Right renal pelvis (tissue), 4 donors: ENCODE results near the gene HRH3. TPM values are rescaled to one million over a fixed set of nuclear protein-coding genes. Genes with fewer than 3 reads are reported as not detected.

Experiments used
- polyA plus RNA-seq, 4 donors: library from polyadenylated mRNA; unstranded; fragments of 120-200 nt; gene quantifications; one replicate each; pipeline ENCODE4 v1.2.1, GENCODE V29; 2013; ENCODE audit not compliant: insufficient read length in 4 of 4

The HRH3 gene
- polyA plus RNA-seq, 4 donors, result 0.06 to 0.25 (median 0.16) TPM; not detected in 1

Other genes with a start within 250 kb of the HRH3 start
- 10 to 100 TPM; 16.7 to 20.9 (median 17.7) TPM for gene TAF4, start 154.4 kb downstream of the HRH3 start, polyA plus RNA-seq
- 10 to 100 TPM; 52.0 to 55.8 (median 54.8) TPM for gene LSM14B, start 97.8 kb downstream of the HRH3 start, polyA plus RNA-seq
- gene PSMA7, start 76.9 kb downstream of the HRH3 start, polyA plus RNA-seq, result 100 to 1,000 TPM; 160 to 206 (median 170) TPM
- 10 to 100 TPM; 17.3 to 22.9 (median 20.1) TPM for gene SS18L1, start 76.5 kb downstream of the HRH3 start, polyA plus RNA-seq
- gene MTG2, start 37.2 kb downstream of the HRH3 start, polyA plus RNA-seq, result 10 to 100 TPM; 34.3 to 39.2 (median 36.8) TPM
- gene OSBPL2, start 18.2 kb upstream of the HRH3 start, polyA plus RNA-seq, result 10 to 100 TPM; 30.2 to 38.4 (median 34.5) TPM
- 10 to 100 TPM; 47.3 to 68.7 (median 48.4) TPM for gene ADRM1, start 82.7 kb upstream of the HRH3 start, polyA plus RNA-seq
- gene LAMA5, start 147.0 kb upstream of the HRH3 start, polyA plus RNA-seq, result 100 to 1,000 TPM; 104 to 196 (median 133) TPM
- 1,000 to 10,000 TPM in 1 of 4 donors, 100 to 1,000 TPM in 3; 692 to 1,041 (median 746) TPM for gene RPS21, start 166.8 kb upstream of the HRH3 start, polyA plus RNA-seq
- gene CABLES2, start 187.0 kb upstream of the HRH3 start, polyA plus RNA-seq, result 10 to 100 TPM in 3 of 4 donors, 1 to 10 TPM in 1; 9.4 to 11.8 (median 10.4) TPM
- 1 to 10 TPM; 1.4 to 2.3 (median 1.7) TPM for gene RBBP8NL, start 207.3 kb upstream of the HRH3 start, polyA plus RNA-seq